ENCODE data around the gene NR3C2. TPM values are rescaled to one million over a fixed set of nuclear protein-coding genes. Genes with fewer than 3 reads are reported as not detected.

Gene NR3C2
- total and polyA plus RNA-seq, 3 donors from 2014 or later = 17.6 to 28.1 (median 19.9) TPM

DNA sequence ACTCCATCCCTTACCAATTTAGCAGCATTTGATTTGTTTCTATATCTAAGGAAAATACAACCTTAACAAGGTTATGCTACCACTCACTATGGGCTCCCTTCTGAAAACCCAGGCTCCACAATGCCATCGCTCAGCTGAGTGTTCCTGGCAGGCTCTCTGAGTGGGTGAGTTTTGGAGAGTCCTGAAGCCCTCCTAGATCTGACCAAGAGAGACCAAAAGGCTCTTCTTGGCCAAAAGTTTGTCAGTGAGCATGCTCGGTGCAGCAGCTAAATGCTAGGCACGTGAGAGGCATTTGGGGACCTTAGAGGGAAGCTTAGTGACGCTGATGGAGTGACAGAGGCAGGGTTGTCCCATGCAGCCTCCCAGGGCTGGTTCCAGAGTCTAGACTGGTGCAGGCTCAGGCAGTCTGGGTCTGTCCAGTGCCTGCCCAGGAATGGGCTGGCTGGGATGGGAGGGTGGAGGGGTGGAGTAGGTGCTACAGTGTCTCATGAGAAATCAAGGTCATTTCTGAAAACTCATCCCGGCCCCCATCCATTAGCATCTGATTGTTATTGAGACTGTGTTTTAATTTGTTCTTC is 346.8 kb downstream of the NR3C2 start:
- H3K36me3 ChIP-seq (ENCODE audit: low read depth, missing control alignments) = no peaks in the 10 kb centered on the region
- H3K4me1 ChIP-seq = no peaks in the 10 kb centered on the region
- no peak overlapping the region for H3K27ac ChIP-seq
- TF ChIP-seq POLR2A (IDR thresholded peaks at IDR 0.05) (no peak), CTCF (IDR thresholded peaks at IDR 0.05) (no peak)
- no peaks in the 10 kb centered on the region for H3K9me3 ChIP-seq
- H3K4me3 ChIP-seq = no peak overlapping the region
- H3K27me3 ChIP-seq = no peaks in the 10 kb centered on the region
- 90 to 91% methylated on average over 5 of the region's 5 CpGs for WGBS, 2 donors
- no peak for DNase-seq
- intact Hi-C loops (cut with DNase I; ENCODE audit: low total_unique reads) = no loop called here

GRCh38 chr4:148094149-148094548 is 348.1 kb downstream of the NR3C2 start:
- intact Hi-C loops (cut with DNase I; ENCODE audit: low total_unique reads) = no loop called here
- WGBS, 2 donors = 82 to 89% methylated on average over 1 of the region's 1 CpG
- no peaks in the 10 kb centered on the region for H3K9me3 ChIP-seq
- no peak for DNase-seq
- no peaks in the 10 kb centered on the region for H3K4me1 ChIP-seq
- H3K36me3 ChIP-seq (ENCODE audit: low read depth, missing control alignments) = no peaks in the 10 kb centered on the region
- TF ChIP-seq CTCF (IDR thresholded peaks at IDR 0.05) = no peak
- no peak for TF ChIP-seq POLR2A (IDR thresholded peaks at IDR 0.05)
- H3K27me3 ChIP-seq = no peaks in the 10 kb centered on the region
- H3K4me3 ChIP-seq = no peak overlapping the region
- no peak overlapping the region for H3K27ac ChIP-seq

DNA sequence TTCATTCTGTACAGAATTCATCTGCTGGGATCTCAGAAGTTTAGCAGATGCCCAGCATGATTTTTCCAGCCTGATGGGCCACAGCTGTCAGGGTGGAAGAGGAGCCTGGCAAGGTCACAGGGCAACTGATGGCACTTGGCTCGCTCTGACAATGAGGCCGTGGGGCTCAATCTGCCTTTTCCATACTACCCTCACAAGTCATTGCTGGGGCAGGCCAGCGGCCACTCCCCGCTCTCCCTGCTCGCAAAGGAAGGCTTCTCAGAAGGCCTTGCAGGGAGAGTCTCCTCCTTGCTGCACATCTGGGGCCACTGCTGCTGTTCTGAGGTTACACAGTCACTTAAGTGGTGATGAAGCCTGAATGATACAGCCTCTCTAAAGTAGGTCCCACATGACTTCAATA is 349.1 kb downstream of the NR3C2 start:
- Histone ChIP-seq H3K36me3 (ENCODE audit: low read depth, missing control alignments) (no peaks in the 10 kb centered on the region), H3K27ac (no peak overlapping the region), H3K4me3 (no peak overlapping the region), H3K9me3 (no peaks in the 10 kb centered on the region), H3K27me3 (no peaks in the 10 kb centered on the region), H3K4me1 (no peaks in the 10 kb centered on the region)
- DNase-seq = no peak
- TF ChIP-seq CTCF (IDR thresholded peaks at IDR 0.05) (no peak), POLR2A (IDR thresholded peaks at IDR 0.05) (no peak)
- intact Hi-C loops (cut with DNase I; ENCODE audit: low total_unique reads) = no loop called here
- WGBS, 2 donors = 95% methylated on average over 5 of the region's 5 CpGs; no CpG with 5 or more reads in 1 of the 2 donors

- Histone ChIP-seq H3K4me3 (no peak overlapping the region), H3K4me1 (no peaks in the 10 kb centered on the region), H3K27me3 (no peaks in the 10 kb centered on the region), H3K36me3 (ENCODE audit: low read depth, missing control alignments) (no peaks in the 10 kb centered on the region), H3K27ac (no peak overlapping the region), H3K9me3 (no peaks in the 10 kb centered on the region)
- no peak for DNase-seq
- intact Hi-C loops (cut with DNase I; ENCODE audit: low total_unique reads) = no loop called here
- WGBS, 2 donors = 93 to 96% methylated on average over 11 of the region's 11 CpGs
- no peak for TF ChIP-seq POLR2A (IDR thresholded peaks at IDR 0.05)
- no peak for TF ChIP-seq CTCF (IDR thresholded peaks at IDR 0.05)
Measured at GRCh38 chr4:148092316-148093014, 349.7 kb downstream of the NR3C2 start.

GRCh38 chr4:148091896-148092295 is 350.3 kb downstream of the NR3C2 start:
- WGBS, 2 donors = 84 to 89% methylated on average over 4 of the region's 4 CpGs
- Histone ChIP-seq H3K9me3 (no peaks in the 10 kb centered on the region), H3K4me3 (no peak overlapping the region), H3K27me3 (no peaks in the 10 kb centered on the region), H3K27ac (no peak overlapping the region), H3K4me1 (no peaks in the 10 kb centered on the region), H3K36me3 (ENCODE audit: low read depth, missing control alignments) (no peaks in the 10 kb centered on the region)
- no peak for TF ChIP-seq POLR2A (IDR thresholded peaks at IDR 0.05)
- TF ChIP-seq CTCF (IDR thresholded peaks at IDR 0.05) = no peak
- DNase-seq = no peak
- intact Hi-C loops (cut with DNase I; ENCODE audit: low total_unique reads) = no loop called here

All from testis (tissue), 3 donors.